HEK293 (cell line): Measurements from ENCODE around the gene SLC39A11.

Experiments used
- KLF9 ChIP-seq: fragments of 450-650 bp; formaldehyde crosslinking; IDR thresholded peaks from 2 replicates; pipeline ENCODE4 v1.5.1; 2016; ENCODE audit warnings: missing biosample characterization, missing genetic modification characterization, low read depth
- ZNF747 ChIP-seq: fragments of 450-650 bp; formaldehyde crosslinking; IDR thresholded peaks from 2 replicates; pipeline ENCODE4 v1.5.1; 2016; ENCODE audit warnings: missing biosample characterization, missing genetic modification characterization
- TF ChIP-seq, protein P1 (sequence below): fragments of 450-650 bp; formaldehyde crosslinking; IDR thresholded peaks from 2 replicates; pipeline ENCODE4 v1.5.1; 2016; ENCODE audit warnings: missing biosample characterization, missing genetic modification characterization

DNA sequence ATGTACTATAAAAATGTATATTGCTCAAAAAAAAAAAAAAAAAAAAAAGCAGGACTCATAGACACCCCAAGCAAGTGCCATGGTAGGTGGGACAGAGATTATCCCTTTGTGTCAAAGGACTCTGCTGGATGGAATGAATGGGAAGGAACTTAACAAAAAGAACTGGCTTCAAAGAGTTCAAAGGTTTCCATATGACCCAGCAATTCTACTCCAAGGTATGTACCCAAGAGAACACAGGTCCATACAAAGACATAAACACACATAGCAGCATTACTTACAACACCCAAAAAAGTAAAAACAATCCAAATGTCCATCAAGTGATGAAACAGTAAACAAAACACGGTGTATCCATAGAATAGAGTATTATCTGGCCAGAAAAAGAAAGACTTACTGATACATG lies 255.2 kb downstream of the SLC39A11 start:
- TF ChIP-seq KLF9 (tag by site-specific recombination): no peak
- TF ChIP-seq, protein P1, sequence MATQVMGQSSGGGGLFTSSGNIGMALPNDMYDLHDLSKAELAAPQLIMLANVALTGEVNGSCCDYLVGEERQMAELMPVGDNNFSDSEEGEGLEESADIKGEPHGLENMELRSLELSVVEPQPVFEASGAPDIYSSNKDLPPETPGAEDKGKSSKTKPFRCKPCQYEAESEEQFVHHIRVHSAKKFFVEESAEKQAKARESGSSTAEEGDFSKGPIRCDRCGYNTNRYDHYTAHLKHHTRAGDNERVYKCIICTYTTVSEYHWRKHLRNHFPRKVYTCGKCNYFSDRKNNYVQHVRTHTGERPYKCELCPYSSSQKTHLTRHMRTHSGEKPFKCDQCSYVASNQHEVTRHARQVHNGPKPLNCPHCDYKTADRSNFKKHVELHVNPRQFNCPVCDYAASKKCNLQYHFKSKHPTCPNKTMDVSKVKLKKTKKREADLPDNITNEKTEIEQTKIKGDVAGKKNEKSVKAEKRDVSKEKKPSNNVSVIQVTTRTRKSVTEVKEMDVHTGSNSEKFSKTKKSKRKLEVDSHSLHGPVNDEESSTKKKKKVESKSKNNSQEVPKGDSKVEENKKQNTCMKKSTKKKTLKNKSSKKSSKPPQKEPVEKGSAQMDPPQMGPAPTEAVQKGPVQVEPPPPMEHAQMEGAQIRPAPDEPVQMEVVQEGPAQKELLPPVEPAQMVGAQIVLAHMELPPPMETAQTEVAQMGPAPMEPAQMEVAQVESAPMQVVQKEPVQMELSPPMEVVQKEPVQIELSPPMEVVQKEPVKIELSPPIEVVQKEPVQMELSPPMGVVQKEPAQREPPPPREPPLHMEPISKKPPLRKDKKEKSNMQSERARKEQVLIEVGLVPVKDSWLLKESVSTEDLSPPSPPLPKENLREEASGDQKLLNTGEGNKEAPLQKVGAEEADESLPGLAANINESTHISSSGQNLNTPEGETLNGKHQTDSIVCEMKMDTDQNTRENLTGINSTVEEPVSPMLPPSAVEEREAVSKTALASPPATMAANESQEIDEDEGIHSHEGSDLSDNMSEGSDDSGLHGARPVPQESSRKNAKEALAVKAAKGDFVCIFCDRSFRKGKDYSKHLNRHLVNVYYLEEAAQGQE (tag by site-specific recombination): no peak
- TF ChIP-seq ZNF747 (tag by site-specific recombination): no peak
